NCI-H526 treated with DMSO at 0.1 percent for 48 hours (cell line): ENCODE results near the gene ABCF1.

ENCODE experiments used
- DNase-seq: peaks from one replicate; lab custom pipeline; 2025; lab: John Stamatoyannopoulos, UW

Gene ABCF1

DNA sequence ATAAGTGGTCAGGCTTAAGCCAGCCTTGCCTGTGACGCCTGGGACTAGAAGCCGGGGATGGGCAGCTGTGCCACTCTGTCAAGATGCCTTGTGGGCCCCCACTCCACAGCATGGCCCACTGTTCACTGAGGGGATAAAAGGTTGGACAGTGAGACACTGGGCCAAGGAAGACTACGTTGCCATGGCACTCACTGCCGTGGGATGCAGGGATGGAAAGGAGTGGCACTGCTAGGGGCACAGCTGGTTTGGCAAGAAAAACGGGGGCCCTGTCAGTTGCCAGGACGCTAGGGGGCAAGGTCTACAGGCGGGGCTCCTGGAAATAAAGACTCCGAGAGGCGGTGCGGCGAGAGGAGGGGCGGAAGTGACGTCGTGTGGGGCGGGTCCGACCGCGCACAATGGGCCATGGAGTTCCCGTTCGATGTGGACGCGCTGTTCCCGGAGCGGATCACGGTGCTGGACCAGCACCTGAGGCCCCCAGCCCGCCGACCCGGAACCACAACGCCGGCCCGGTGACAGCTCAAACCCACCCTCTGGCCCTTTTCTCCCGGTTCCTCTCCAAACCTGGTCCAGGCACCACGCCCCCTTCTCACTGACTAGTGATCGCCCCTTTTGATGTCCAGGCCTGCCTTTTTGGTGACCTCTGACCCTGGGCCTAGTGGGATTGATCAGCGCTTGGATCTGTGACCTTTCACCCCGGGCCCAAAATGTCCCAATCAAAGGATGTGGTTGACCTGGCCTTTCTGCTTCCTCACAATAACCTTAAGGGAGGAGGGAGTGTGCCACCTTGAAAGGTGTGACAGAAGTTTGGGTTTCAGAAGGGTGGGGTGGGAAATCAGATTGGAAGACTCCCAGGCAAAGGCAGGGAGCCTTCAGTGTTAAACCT lies 55.5 kb downstream of the ABCF1 start, which contains the start of gene ATAT1:
Gene ATAT1 (plus strand): TSS at position 391 of the 883 bp plus-strand sequence.
- peak; percentile 29 for DNase-seq

DNA sequence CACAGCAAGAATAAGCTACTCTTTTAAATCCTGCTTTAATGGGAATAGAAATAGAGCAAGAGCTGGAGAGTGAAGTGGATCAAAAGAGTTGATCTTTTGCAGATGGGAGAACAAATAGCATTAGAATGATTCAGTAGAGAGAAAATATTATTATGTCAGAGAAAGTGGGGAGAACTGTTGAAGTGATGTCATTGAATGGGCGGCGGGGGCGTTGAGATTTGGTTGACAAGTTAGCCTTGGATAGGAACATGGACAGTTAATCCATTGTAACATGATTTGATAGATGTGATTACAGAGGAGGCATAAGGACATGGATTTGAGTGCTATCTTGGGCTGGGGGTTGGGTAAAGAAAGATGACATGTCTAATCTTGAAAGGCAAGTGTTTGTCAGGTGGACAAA lies 64.6 kb downstream of the ABCF1 start:
- no peak for DNase-seq

DNA sequence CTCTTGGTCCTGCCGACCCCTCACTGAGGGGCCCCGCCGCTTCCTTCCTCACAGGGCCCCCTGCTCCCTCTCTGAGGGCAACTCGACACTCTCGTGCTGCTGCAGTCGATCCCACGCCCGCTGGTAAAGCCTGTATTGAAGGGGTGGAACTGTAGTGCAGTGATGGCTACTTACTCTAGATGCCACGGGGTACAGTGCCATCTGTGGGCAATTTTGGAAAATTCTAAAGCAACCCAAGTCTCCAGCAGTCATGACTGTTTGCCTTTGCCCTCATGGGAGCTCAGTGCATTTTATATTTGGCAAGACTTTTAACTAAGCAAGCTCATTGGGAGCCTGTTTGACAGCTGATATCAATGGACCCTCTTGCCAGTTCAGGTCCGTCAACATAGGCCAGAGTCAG lies 69.2 kb downstream of the ABCF1 start:
- no peak for DNase-seq

DNA sequence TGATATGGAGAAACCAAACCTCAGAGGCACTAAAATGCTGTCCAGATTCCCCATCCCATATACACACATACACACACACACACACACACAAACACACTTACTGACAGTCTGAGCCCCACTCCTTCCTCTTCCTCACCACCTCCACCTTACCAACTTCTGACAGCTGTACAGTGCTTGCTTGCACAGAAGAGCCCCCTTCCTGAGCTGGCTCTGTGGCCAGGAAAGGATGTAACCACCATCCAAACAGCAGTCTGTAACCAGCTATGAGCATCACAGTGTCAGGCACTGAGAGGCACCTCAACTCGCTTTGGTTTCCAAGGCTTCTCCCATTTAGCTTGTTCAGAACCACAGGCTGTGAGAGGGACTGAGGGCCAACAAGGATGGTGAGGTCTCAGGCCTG lies 69.8 kb downstream of the ABCF1 start:
- no peak for DNase-seq
